ENCODE measurements around the gene IL17RD. TPM values are rescaled to one million over a fixed set of nuclear protein-coding genes. Genes with fewer than 3 reads are reported as not detected.
A peak's percentile ranks its signal among the peaks of the same experiment; 100 is the strongest.

IL17RD gene
- total and polyA plus RNA-seq, 12 donors = 1.3 to 15.6 (median 4.9) TPM

GRCh38 chr3:57098418-57099310 is 66.5 kb downstream of the IL17RD start:
- Histone ChIP-seq H3K27ac (no peak overlapping the region), H3K4me1 (peaks cover 0 to 9% (median 0%) of the 10 kb centered on the region in 9 donors), H3K9me3 (no peaks in the 10 kb centered on the region), H3K4me3 (no peak overlapping the region), H3K27me3 (no peaks in the 10 kb centered on the region), H3K36me3 (peaks cover 0 to 64% (median 0%) of the 10 kb centered on the region in 9 donors)
- DNase-seq = no peak
- no peak for TF ChIP-seq CTCF (IDR thresholded peaks at IDR 0.05)
- no peak for ATAC-seq
- WGBS, 2 donors = 57 to 89% methylated on average over 6 of the region's 6 CpGs
- intact Hi-C loops (cut with DNase I) = loop anchor here in 4 of 10 donors (5.0 to 10.0 kb wide), 4 partner anchors 101 to 129 kb away; partner anchors contain the start of gene APPL1 (in 2 of the 4)

GRCh38 chr3:57097536-57097935 is 67.6 kb downstream of the IL17RD start:
- ATAC-seq (no peak), DNase-seq (no peak)
- Histone ChIP-seq H3K36me3 (peaks cover 0 to 53% (median 0%) of the 10 kb centered on the region in 9 donors), H3K27ac (no peak overlapping the region), H3K4me1 (peaks cover 0 to 11% (median 0%) of the 10 kb centered on the region in 9 donors), H3K27me3 (no peaks in the 10 kb centered on the region), H3K4me3 (no peak overlapping the region), H3K9me3 (no peaks in the 10 kb centered on the region)
- WGBS, 2 donors = 93 to 95% methylated on average over 23 of the region's 23 CpGs
- no peak for TF ChIP-seq CTCF (IDR thresholded peaks at IDR 0.05)
- intact Hi-C loops (cut with DNase I) = loop anchor here in 4 of 10 donors (5.0 to 10.0 kb wide), 4 partner anchors 100 to 130 kb away; partner anchors contain the start of gene APPL1 (in 2 of the 4)

GRCh38 chr3:57095363-57095762 is 69.8 kb downstream of the IL17RD start:
- Histone ChIP-seq H3K4me1 (peaks cover 0 to 14% (median 3%) of the 10 kb centered on the region in 9 donors), H3K36me3 (peaks cover 0 to 40% (median 0%) of the 10 kb centered on the region in 9 donors), H3K9me3 (no peaks in the 10 kb centered on the region), H3K4me3 (no peak overlapping the region), H3K27me3 (no peaks in the 10 kb centered on the region), H3K27ac (no peak overlapping the region)
- 91 to 92% methylated on average over 5 of the region's 5 CpGs for WGBS, 2 donors
- ATAC-seq (no peak), DNase-seq (no peak)
- intact Hi-C loops (cut with DNase I) = loop anchor here in 4 of 10 donors (5.0 to 10.0 kb wide), 4 partner anchors 98 to 132 kb away; partner anchors contain the start of gene APPL1 (in 2 of the 4)
- no peak for TF ChIP-seq CTCF (IDR thresholded peaks at IDR 0.05)

GRCh38 chr3:57094575-57094974 is 70.6 kb downstream of the IL17RD start:
- 73% methylated on average over 4 of the region's 4 CpGs for WGBS, 2 donors
- intact Hi-C loops (cut with DNase I) = loop anchor here in 1 of 10 donors (10.0 kb wide), 1 partner anchor 130 kb away; the partner anchor contains the start of gene APPL1
- no peak for DNase-seq
- Histone ChIP-seq H3K27me3 (no peaks in the 10 kb centered on the region), H3K36me3 (peaks cover 0 to 39% (median 0%) of the 10 kb centered on the region in 9 donors), H3K4me3 (peak overlapping the region in 1 of 10 donors; percentile 11), H3K9me3 (no peaks in the 10 kb centered on the region), H3K4me1 (peaks cover 0 to 14% (median 0%) of the 10 kb centered on the region in 9 donors), H3K27ac (peak overlapping the region in 6 of 10 donors; percentile 5 to 59 (median 24))
- no peak for TF ChIP-seq CTCF (IDR thresholded peaks at IDR 0.05)
- peak in 1 of 8 donors; percentile 33 for ATAC-seq

Data from heart right ventricle (tissue), 16 donors.